Pulmonary artery endothelial cell (primary cell): ENCODE measurements around the gene LASP1NB.
"Not testable (repeated sequence)": the region's sequence is repeated elsewhere in the genome, so short reads cannot be mapped to it uniquely, and the experiment has no call there.

Experiments
- DNase-seq: peaks from one replicate; pipeline ENCODE4 v3.0.0-alpha.2; 2011; ENCODE audit warnings: low read depth, low spot score

The LASP1NB gene

GRCh38 chr17:38916771-38917170 is 8.6 kb upstream of the LASP1NB start:
- no peak for DNase-seq

GRCh38 chr17:38917259-38917658 is 8.2 kb upstream of the LASP1NB start:
- DNase-seq: no peak

- DNase-seq: no peak
Measured at GRCh38 chr17:38918129-38918913, 7.1 kb upstream of the LASP1NB start.

GRCh38 chr17:38918916-38919315 is 6.5 kb upstream of the LASP1NB start:
- no peak for DNase-seq

GRCh38 chr17:38919316-38920078 is 5.9 kb upstream of the LASP1NB start:
- DNase-seq: no peak

- no peak for DNase-seq
Measured at GRCh38 chr17:38920374-38921291, 4.8 kb upstream of the LASP1NB start.

- no peak for DNase-seq
Measured at GRCh38 chr17:38921756-38922411, 3.5 kb upstream of the LASP1NB start.

GRCh38 chr17:38922538-38923297 is 2.7 kb upstream of the LASP1NB start:
- no peak for DNase-seq

GRCh38 chr17:38926293-38927070 is 1.1 kb downstream of the LASP1NB start:
- no peak for DNase-seq

- not testable (repeated sequence) for DNase-seq
Measured at GRCh38 chr17:38930782-38931181, 5.4 kb downstream of the LASP1NB start.

GRCh38 chr17:38933962-38934361 is 8.5 kb downstream of the LASP1NB start:
- not testable (repeated sequence) for DNase-seq

- DNase-seq: no peak
Measured at GRCh38 chr17:38939987-38940386, 14.6 kb downstream of the LASP1NB start.

GRCh38 chr17:38940404-38940803 is 15.0 kb downstream of the LASP1NB start:
- no peak for DNase-seq

- DNase-seq: no peak
Measured at GRCh38 chr17:38942696-38943334, 17.4 kb downstream of the LASP1NB start.

- DNase-seq: no peak
Measured at GRCh38 chr17:38943607-38944006, 18.2 kb downstream of the LASP1NB start.

GRCh38 chr17:38947189-38947588 is 21.8 kb downstream of the LASP1NB start:
- DNase-seq: no peak

- DNase-seq: not testable (repeated sequence)
Measured at GRCh38 chr17:38953800-38954199, 28.4 kb downstream of the LASP1NB start.

- no peak for DNase-seq
Measured at GRCh38 chr17:38958326-38958725, 32.9 kb downstream of the LASP1NB start.

- DNase-seq: no peak
Measured at GRCh38 chr17:38958756-38959155, 33.3 kb downstream of the LASP1NB start.
